Astrocyte (in vitro differentiated cells and primary cell): Measurements from ENCODE around the gene GATB. TPM values are rescaled to one million over a fixed set of nuclear protein-coding genes. Genes with fewer than 3 reads are reported as not detected.

Experiments used
- DNase-seq: peaks from one replicate; pipeline ENCODE4 v3.0.0-alpha.2; 2010; ENCODE audit warnings: low read depth
- FAIRE-seq: peaks from 2 replicates; lab custom pipeline; 2011; peaks lifted over from hg19 to GRCh38; lab: Jason Lieb, UNC
- H2AFZ ChIP-seq: 2 replicates; pipeline ENCODE4 v1.6.0; 2012; ENCODE audit warnings: low read depth, low read length, inconsistent platforms
- H3K27ac ChIP-seq: 2 replicates; pipeline ENCODE4 v1.5.1; 2011; ENCODE audit warnings: low read depth, low read length, inconsistent platforms
- H3K27me3 ChIP-seq: 2 replicates; pipeline ENCODE4 v1.6.0; 2011; ENCODE audit warnings: low read length, inconsistent platforms; ENCODE audit not compliant: insufficient read depth
- H3K36me3 ChIP-seq: 2 replicates; pipeline ENCODE4 v1.5.1; 2011; ENCODE audit warnings: low read length, inconsistent platforms; ENCODE audit not compliant: insufficient read depth
- H3K4me1 ChIP-seq: 2 replicates; pipeline ENCODE4 v1.5.1; 2011; ENCODE audit warnings: low read length, inconsistent platforms; ENCODE audit not compliant: insufficient read depth
- H3K4me2 ChIP-seq: 2 replicates; pipeline ENCODE4 v1.6.0; 2012; ENCODE audit warnings: low read length, inconsistent platforms
- H3K4me3 ChIP-seq: 2 replicates; pipeline ENCODE4 v1.5.1; 2011; ENCODE audit warnings: low read depth, mild to moderate bottlenecking, low read length, inconsistent platforms; ENCODE audit not compliant: insufficient read depth
- H3K79me2 ChIP-seq: 2 replicates; pipeline ENCODE4 v1.6.0; 2012; ENCODE audit warnings: mild to moderate bottlenecking, low read length, inconsistent platforms; ENCODE audit not compliant: insufficient read depth
- H3K9ac ChIP-seq: 2 replicates; pipeline ENCODE4 v1.6.0; 2012; ENCODE audit warnings: mild to moderate bottlenecking, low read length, inconsistent platforms
- H3K9me3 ChIP-seq: 2 replicates; pipeline ENCODE4 v1.5.1; 2012; ENCODE audit warnings: low read depth, mild to moderate bottlenecking, low read length, inconsistent platforms; ENCODE audit not compliant: insufficient read depth
- H4K20me1 ChIP-seq: 2 replicates; pipeline ENCODE4 v1.6.0; 2012; ENCODE audit warnings: low read length, inconsistent platforms; ENCODE audit not compliant: insufficient read depth
- H3K27ac Mint-ChIP-seq: one replicate; pipeline ENCODE4 v1.8.0; 2021; ENCODE audit warnings: mild to moderate bottlenecking, mixed read lengths; ENCODE audit not compliant: unreplicated experiment
- H3K27me3 Mint-ChIP-seq: one replicate; pipeline ENCODE4 v1.8.0; 2021; ENCODE audit warnings: low read depth, mixed read lengths; ENCODE audit not compliant: unreplicated experiment
- H3K36me3 Mint-ChIP-seq: one replicate; pipeline ENCODE4 v1.8.0; 2021; ENCODE audit warnings: low read depth, mixed read lengths; ENCODE audit not compliant: unreplicated experiment
- H3K4me1 Mint-ChIP-seq: one replicate; pipeline ENCODE4 v1.8.0; 2021; ENCODE audit warnings: low read depth, mixed read lengths; ENCODE audit not compliant: unreplicated experiment
- H3K4me3 Mint-ChIP-seq: one replicate; pipeline ENCODE4 v1.8.0; 2021; ENCODE audit warnings: mild to moderate bottlenecking, moderate library complexity, mixed read lengths; ENCODE audit not compliant: unreplicated experiment
- H3K9me3 Mint-ChIP-seq: one replicate; pipeline ENCODE4 v1.8.0; 2021; ENCODE audit warnings: mild to moderate bottlenecking, mixed read lengths; ENCODE audit not compliant: unreplicated experiment
- EZH2 ChIP-seq: IDR thresholded peaks from 2 replicates; pipeline ENCODE4 v1.6.1; 2012; ENCODE audit warnings: mild to moderate bottlenecking, low read length, inconsistent platforms; ENCODE audit not compliant: insufficient read depth
- total RNA-seq: library from RNA; stranded (reverse); gene quantifications from 2 replicates; pipeline ENCODE4 v1.2.1, GENCODE V29; 2021
- TF ChIP-seq, protein P1 (sequence below): IDR thresholded peaks from 2 replicates; pipeline ENCODE4 v1.5.1; 2011; ENCODE audit warnings: low read depth, mild to moderate bottlenecking, inconsistent platforms, low read length, moderate library complexity; ENCODE audit not compliant: insufficient read depth

Gene GATB
- total RNA-seq, 1 donor from 2014 or later, result 20.8 TPM

DNA sequence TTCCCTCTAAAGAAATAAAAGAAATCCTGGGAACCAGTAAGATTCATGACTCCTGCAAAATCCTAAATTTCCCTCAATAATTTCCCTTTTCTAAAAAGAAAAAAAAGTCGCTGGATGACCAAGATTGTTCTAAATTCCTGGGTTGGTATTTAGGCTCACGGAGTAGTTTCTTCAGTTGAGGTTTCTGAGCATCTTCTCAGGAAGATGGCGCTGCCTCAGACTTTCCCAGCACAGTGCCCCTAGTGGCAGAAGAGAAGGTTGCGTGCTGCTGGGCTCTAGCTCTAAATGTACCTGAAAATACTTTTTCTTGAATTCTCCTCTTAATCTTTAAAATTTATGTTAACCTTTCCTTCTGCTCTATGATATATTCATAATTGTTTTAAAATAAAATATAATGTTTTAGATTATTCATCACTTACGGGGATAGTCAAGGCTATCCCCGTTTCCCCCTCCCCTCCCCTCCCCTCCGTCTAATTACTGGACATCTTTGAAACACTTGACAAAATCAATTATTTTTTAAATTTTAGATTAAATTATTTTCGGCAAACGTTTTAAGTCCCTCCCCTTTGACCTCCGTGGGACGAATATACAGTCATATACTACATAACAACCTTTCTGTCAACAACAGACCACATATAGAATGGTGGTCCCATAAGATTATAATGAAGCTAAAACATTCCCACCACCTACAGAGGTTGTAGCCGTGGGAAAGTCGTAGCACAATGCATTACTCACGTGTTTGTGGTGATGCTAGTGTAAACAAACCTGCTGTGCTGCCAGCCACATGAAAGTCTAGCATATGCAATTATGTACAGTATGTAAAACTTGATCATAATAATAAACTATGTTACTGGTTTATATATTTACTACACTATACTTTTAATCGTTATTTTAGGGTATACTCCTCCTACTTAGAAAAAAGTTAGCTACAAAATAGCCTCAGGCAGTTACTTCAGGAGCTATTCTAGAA lies 41.0 kb upstream of the GATB start:
- no peaks in the 10 kb centered on the region for H3K27me3 Mint-ChIP-seq
- no peak overlapping the region for H3K4me3 Mint-ChIP-seq
- H3K27ac ChIP-seq, result no peak overlapping the region
- no peak for FAIRE-seq
- no peak for DNase-seq
- H3K36me3 Mint-ChIP-seq, result no peaks in the 10 kb centered on the region
- H3K4me1 Mint-ChIP-seq, result peaks cover 18% of the 10 kb centered on the region
- H3K9me3 Mint-ChIP-seq, result no peaks in the 10 kb centered on the region
- no peaks in the 10 kb centered on the region for H3K79me2 ChIP-seq
- no peak overlapping the region for H3K4me3 ChIP-seq
- peaks cover 8% of the 10 kb centered on the region for H3K4me1 ChIP-seq
- no peak overlapping the region for H3K27ac Mint-ChIP-seq
- no peak overlapping the region for H3K4me2 ChIP-seq
- no peaks in the 10 kb centered on the region for H3K36me3 ChIP-seq
- H3K9ac ChIP-seq, result no peak overlapping the region
- TF ChIP-seq, protein P1, sequence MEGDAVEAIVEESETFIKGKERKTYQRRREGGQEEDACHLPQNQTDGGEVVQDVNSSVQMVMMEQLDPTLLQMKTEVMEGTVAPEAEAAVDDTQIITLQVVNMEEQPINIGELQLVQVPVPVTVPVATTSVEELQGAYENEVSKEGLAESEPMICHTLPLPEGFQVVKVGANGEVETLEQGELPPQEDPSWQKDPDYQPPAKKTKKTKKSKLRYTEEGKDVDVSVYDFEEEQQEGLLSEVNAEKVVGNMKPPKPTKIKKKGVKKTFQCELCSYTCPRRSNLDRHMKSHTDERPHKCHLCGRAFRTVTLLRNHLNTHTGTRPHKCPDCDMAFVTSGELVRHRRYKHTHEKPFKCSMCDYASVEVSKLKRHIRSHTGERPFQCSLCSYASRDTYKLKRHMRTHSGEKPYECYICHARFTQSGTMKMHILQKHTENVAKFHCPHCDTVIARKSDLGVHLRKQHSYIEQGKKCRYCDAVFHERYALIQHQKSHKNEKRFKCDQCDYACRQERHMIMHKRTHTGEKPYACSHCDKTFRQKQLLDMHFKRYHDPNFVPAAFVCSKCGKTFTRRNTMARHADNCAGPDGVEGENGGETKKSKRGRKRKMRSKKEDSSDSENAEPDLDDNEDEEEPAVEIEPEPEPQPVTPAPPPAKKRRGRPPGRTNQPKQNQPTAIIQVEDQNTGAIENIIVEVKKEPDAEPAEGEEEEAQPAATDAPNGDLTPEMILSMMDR, result peak; percentile 85
- no peak for TF ChIP-seq EZH2
- no peak overlapping the region for H2AFZ ChIP-seq
- no peaks in the 10 kb centered on the region for H4K20me1 ChIP-seq
- no peaks in the 10 kb centered on the region for H3K27me3 ChIP-seq
- no peaks in the 10 kb centered on the region for H3K9me3 ChIP-seq

DNA sequence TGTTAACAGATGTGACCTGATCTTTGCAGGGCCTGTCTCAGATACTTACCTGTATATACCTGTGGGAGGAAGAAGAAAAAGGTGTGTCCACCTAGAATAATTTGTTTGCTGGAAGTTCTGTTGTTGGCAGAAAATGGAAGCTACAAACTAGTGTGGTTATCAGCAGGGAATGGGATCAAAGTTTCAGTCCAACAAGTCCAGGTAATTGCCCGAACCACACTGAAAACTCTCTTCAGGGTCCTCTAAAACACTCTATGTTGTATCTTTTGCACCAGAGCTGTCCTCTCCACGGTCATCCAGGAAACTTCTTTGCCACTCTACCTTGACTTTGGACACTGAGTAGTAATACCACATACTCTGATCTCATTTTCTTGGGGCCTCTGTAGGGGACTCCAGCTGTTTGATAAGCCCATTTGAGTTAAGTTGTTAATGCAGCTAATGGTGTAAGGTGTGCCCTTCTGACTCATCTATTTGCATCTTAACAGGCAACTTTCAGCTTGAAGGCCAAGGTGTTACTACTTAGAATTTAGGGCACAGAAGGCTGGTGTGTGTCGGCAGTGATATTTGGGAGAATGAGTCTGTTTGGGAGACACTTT lies 38.7 kb upstream of the GATB start:
- Mint-ChIP-seq H3K9me3 (no peaks in the 10 kb centered on the region), H3K27me3 (peaks cover 8% of the 10 kb centered on the region), H3K36me3 (no peaks in the 10 kb centered on the region), H3K4me1 (peaks cover 7% of the 10 kb centered on the region), H3K27ac (no peak overlapping the region), H3K4me3 (no peak overlapping the region)
- FAIRE-seq, result no peak
- Histone ChIP-seq H3K9me3 (no peaks in the 10 kb centered on the region), H2AFZ (no peak overlapping the region), H3K4me1 (no peaks in the 10 kb centered on the region), H4K20me1 (no peaks in the 10 kb centered on the region), H3K4me2 (no peak overlapping the region), H3K36me3 (no peaks in the 10 kb centered on the region), H3K27me3 (no peaks in the 10 kb centered on the region), H3K79me2 (no peaks in the 10 kb centered on the region), H3K27ac (no peak overlapping the region), H3K4me3 (no peak overlapping the region), H3K9ac (no peak overlapping the region)
- DNase-seq, result no peak
- TF ChIP-seq, protein P1, result no peak
- no peak for TF ChIP-seq EZH2
